Measurements from ENCODE around the gene SUCLG1. TPM values are rescaled to one million over a fixed set of nuclear protein-coding genes. Genes with fewer than 3 reads are reported as not detected.

The SUCLG1 gene
- total RNA-seq, 4 donors from 2014 or later, result 61.1 to 96.8 (median 92.6) TPM

GRCh38 chr2:84388133-84388532 is 70.9 kb downstream of the SUCLG1 start:
- Histone ChIP-seq H3K4me1 (no peaks in the 10 kb centered on the region), H3K4me3 (no peak overlapping the region), H3K27ac (replicated peaks in 1 of 4) (no peak overlapping the region), H3K36me3 (no peaks in the 10 kb centered on the region), H3K9me3 (no peaks in the 10 kb centered on the region), H3K27me3 (no peaks in the 10 kb centered on the region)
- no peak for DNase-seq (ENCODE audit: extremely low spot score)
- intact Hi-C loops (cut with DNase I), result no loop called here
- WGBS, result 81% methylated on average over 1 of the region's 1 CpG
- TF ChIP-seq POLR2A (IDR thresholded peaks at IDR 0.05; ENCODE audit: low read depth) (no peak), POLR2AphosphoS5 (IDR thresholded peaks at IDR 0.05) (no peak), EP300 (IDR thresholded peaks at IDR 0.05) (no peak), CTCF (IDR thresholded peaks at IDR 0.05) (no peak)

- no peaks in the 10 kb centered on the region for H3K27me3 ChIP-seq
- intact Hi-C loops (cut with DNase I), result no loop called here
- 18% methylated on average over 7 of the region's 7 CpGs for WGBS
- H3K4me1 ChIP-seq, result no peaks in the 10 kb centered on the region
- H3K4me3 ChIP-seq, result no peak overlapping the region
- TF ChIP-seq POLR2A (IDR thresholded peaks at IDR 0.05; ENCODE audit: low read depth), result no peak
- no peak for TF ChIP-seq CTCF (IDR thresholded peaks at IDR 0.05)
- no peak for TF ChIP-seq EP300 (IDR thresholded peaks at IDR 0.05)
- no peak for TF ChIP-seq POLR2AphosphoS5 (IDR thresholded peaks at IDR 0.05)
- H3K27ac ChIP-seq (replicated peaks in 1 of 4), result no peak overlapping the region
- DNase-seq (ENCODE audit: extremely low spot score), result no peak
- no peaks in the 10 kb centered on the region for H3K9me3 ChIP-seq
- H3K36me3 ChIP-seq, result no peaks in the 10 kb centered on the region
Measured at GRCh38 chr2:84386336-84387040, 72.6 kb downstream of the SUCLG1 start.

GRCh38 chr2:84383271-84383670 is 75.8 kb downstream of the SUCLG1 start:
- Histone ChIP-seq H3K27ac (replicated peaks in 1 of 4) (no peak overlapping the region), H3K36me3 (no peaks in the 10 kb centered on the region), H3K4me1 (no peaks in the 10 kb centered on the region), H3K27me3 (no peaks in the 10 kb centered on the region), H3K9me3 (peaks cover 0 to 3% (median 0%) of the 10 kb centered on the region in 4 donors), H3K4me3 (no peak overlapping the region)
- no peak for TF ChIP-seq POLR2AphosphoS5 (IDR thresholded peaks at IDR 0.05)
- no peak for TF ChIP-seq EP300 (IDR thresholded peaks at IDR 0.05)
- TF ChIP-seq CTCF (IDR thresholded peaks at IDR 0.05), result no peak
- DNase-seq (ENCODE audit: extremely low spot score), result no peak
- WGBS, result 70% methylated on average over 2 of the region's 2 CpGs
- intact Hi-C loops (cut with DNase I), result no loop called here

GRCh38 chr2:84380875-84381274 is 78.2 kb downstream of the SUCLG1 start:
- no peak overlapping the region for H3K4me3 ChIP-seq
- H3K36me3 ChIP-seq, result no peaks in the 10 kb centered on the region
- intact Hi-C loops (cut with DNase I), result no loop called here
- H3K27me3 ChIP-seq, result no peaks in the 10 kb centered on the region
- H3K27ac ChIP-seq (replicated peaks in 1 of 4), result no peak overlapping the region
- TF ChIP-seq POLR2A (IDR thresholded peaks at IDR 0.05; ENCODE audit: low read depth) (no peak), POLR2AphosphoS5 (IDR thresholded peaks at IDR 0.05) (no peak), EP300 (IDR thresholded peaks at IDR 0.05) (no peak)
- DNase-seq (ENCODE audit: extremely low spot score), result no peak
- H3K9me3 ChIP-seq, result peaks cover 0 to 3% (median 0%) of the 10 kb centered on the region in 4 donors
- H3K4me1 ChIP-seq, result no peaks in the 10 kb centered on the region

- Histone ChIP-seq H3K4me3 (no peak overlapping the region), H3K36me3 (no peaks in the 10 kb centered on the region), H3K27ac (replicated peaks in 1 of 4) (no peak overlapping the region), H3K9me3 (peaks cover 0 to 3% (median 0%) of the 10 kb centered on the region in 4 donors), H3K4me1 (no peaks in the 10 kb centered on the region), H3K27me3 (no peaks in the 10 kb centered on the region)
- 94% methylated on average over 1 of the region's 1 CpG for WGBS
- TF ChIP-seq POLR2A (IDR thresholded peaks at IDR 0.05; ENCODE audit: low read depth) (no peak), POLR2AphosphoS5 (IDR thresholded peaks at IDR 0.05) (no peak), CTCF (IDR thresholded peaks at IDR 0.05) (no peak)
- intact Hi-C loops (cut with DNase I), result no loop called here
- DNase-seq (ENCODE audit: extremely low spot score), result no peak
Measured at GRCh38 chr2:84378960-84379359, 80.1 kb downstream of the SUCLG1 start.

Measured in esophagus muscularis mucosa (tissue), 4 donors.